Measurements from ENCODE around the gene ZNF92. TPM values are rescaled to one million over a fixed set of nuclear protein-coding genes. Genes with fewer than 3 reads are reported as not detected.
"Not testable (repeated sequence)": the region's sequence is repeated elsewhere in the genome, so short reads cannot be mapped to it uniquely, and the experiment has no call there.

ZNF92 gene
- total RNA-seq, 1 experiment from 2014 or later, result 4.1 TPM

DNA sequence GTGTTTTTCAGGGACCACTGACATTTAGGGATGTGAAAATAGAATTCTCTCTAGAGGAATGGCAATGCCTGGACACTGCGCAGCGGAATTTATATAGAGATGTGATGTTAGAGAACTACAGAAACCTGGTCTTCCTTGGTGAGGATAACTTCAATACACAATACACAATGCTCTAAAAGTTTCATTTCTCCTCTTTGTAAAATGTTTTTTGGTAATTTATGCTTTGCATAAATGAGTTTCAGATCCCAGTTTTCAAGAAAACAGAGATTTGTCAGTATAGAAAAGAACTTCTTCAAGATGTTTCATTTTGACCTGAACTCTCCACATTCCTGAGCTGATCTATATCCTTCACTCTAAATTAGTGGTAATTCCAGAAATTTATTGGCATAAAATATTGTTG, 14.2 kb downstream of the ZNF92 start:
- Histone ChIP-seq H4K20me1 (ENCODE audit: insufficient read depth) (no peaks in the 10 kb centered on the region), H3F3A (ENCODE audit: insufficient read depth, low read depth) (no peaks in the 10 kb centered on the region), H2AFZ (no peak overlapping the region), H3K9me2 (ENCODE audit: insufficient read depth) (no peaks in the 10 kb centered on the region), H3K36me3 (ENCODE audit: low read depth) (peaks cover 6% of the 10 kb centered on the region; the same call in 1 of the 2 replicates), H3K27me3 (ENCODE audit: insufficient read depth, low read depth) (no peaks in the 10 kb centered on the region), H3K4me2 (no peak overlapping the region), H3K27ac (no peak overlapping the region), H3K4me3 (no peak overlapping the region), H3K4me1 (replicated peaks; ENCODE audit: insufficient read depth) (no peaks in the 10 kb centered on the region), H3K79me2 (ENCODE audit: low read depth) (peaks cover 34% of the 10 kb centered on the region), H3K9me3 (ENCODE audit: insufficient read depth, low read depth) (no peaks in the 10 kb centered on the region)
- no peak for DNase-seq
- ChIA-PET CTCF (no interaction called here), POLR2A (ENCODE audit: unreplicated experiment) (no interaction called here)
- TF ChIP-seq, protein P1, sequence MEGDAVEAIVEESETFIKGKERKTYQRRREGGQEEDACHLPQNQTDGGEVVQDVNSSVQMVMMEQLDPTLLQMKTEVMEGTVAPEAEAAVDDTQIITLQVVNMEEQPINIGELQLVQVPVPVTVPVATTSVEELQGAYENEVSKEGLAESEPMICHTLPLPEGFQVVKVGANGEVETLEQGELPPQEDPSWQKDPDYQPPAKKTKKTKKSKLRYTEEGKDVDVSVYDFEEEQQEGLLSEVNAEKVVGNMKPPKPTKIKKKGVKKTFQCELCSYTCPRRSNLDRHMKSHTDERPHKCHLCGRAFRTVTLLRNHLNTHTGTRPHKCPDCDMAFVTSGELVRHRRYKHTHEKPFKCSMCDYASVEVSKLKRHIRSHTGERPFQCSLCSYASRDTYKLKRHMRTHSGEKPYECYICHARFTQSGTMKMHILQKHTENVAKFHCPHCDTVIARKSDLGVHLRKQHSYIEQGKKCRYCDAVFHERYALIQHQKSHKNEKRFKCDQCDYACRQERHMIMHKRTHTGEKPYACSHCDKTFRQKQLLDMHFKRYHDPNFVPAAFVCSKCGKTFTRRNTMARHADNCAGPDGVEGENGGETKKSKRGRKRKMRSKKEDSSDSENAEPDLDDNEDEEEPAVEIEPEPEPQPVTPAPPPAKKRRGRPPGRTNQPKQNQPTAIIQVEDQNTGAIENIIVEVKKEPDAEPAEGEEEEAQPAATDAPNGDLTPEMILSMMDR (conservative IDR thresholded peaks at IDR 0.05), result no peak
- TF ChIP-seq EZH2 (IDR thresholded peaks at IDR 0.05; ENCODE audit: low read depth), result no peak
- BruUV-seq (replicated peaks), result no TSS peak
- intact Hi-C loops (cut with micrococcal nuclease; ENCODE audit: unreplicated experiment), result no loop called here

DNA sequence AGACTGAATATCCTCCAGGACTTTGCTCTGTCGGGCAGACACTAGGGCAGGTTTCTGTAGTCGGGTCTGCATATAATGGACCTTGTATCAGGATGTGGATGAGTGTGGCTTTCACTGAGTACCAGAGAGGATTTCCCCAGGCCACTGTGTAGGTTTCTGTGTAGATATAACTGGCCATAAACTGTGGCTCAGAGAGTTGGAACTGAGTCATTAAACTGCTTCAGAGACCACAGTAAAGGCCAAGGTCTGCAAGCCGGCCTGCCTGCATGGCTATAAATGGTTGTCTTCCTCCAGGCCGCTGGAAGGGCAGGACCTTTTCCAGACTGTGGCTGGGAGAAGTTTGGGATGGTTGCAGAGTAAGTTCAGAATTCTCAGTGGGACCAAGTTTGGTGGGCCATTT, 16.9 kb downstream of the ZNF92 start:
- Histone ChIP-seq H4K20me1 (ENCODE audit: insufficient read depth) (no peaks in the 10 kb centered on the region), H3K36me3 (ENCODE audit: low read depth) (peaks cover 9% of the 10 kb centered on the region), H3K27ac (no peak overlapping the region), H3F3A (ENCODE audit: insufficient read depth, low read depth) (no peaks in the 10 kb centered on the region), H3K4me2 (no peak overlapping the region), H3K79me2 (ENCODE audit: low read depth) (peaks cover 7% of the 10 kb centered on the region), H2AFZ (no peak overlapping the region), H3K9me2 (ENCODE audit: insufficient read depth) (no peaks in the 10 kb centered on the region), H3K4me1 (replicated peaks; ENCODE audit: insufficient read depth) (no peaks in the 10 kb centered on the region), H3K27me3 (ENCODE audit: insufficient read depth, low read depth) (no peaks in the 10 kb centered on the region), H3K9me3 (ENCODE audit: insufficient read depth, low read depth) (no peaks in the 10 kb centered on the region), H3K4me3 (no peak overlapping the region)
- no peak for TF ChIP-seq EZH2 (IDR thresholded peaks at IDR 0.05; ENCODE audit: low read depth)
- TF ChIP-seq, protein P1 (conservative IDR thresholded peaks at IDR 0.05), result no peak
- no TSS peak for BruUV-seq (replicated peaks)
- intact Hi-C loops (cut with micrococcal nuclease; ENCODE audit: unreplicated experiment), result no loop called here
- DNase-seq, result no peak
- ChIA-PET POLR2A (ENCODE audit: unreplicated experiment) (no interaction called here), CTCF (no interaction called here)

DNA sequence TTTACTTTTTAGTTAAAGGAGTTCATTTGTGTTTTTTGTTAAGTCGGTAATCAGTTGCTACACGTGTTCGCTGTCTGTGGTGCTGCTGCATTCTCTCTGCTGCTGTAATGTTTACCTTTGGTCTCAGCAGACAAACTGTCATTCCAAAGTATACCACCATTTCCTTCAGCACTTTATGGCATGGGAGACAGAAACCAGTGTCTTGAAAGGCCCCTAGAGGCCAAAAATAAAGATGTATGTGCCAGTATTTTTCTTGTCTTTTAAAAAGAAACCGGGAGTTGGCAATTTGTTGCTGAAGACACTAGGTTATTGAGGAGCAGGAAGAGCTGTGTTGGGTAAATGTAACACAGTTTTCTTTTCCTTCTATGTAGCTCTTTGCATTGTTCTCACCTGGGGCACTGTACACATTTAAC, 24.1 kb downstream of the ZNF92 start:
- Histone ChIP-seq H3K9me3 (ENCODE audit: insufficient read depth, low read depth) (peaks cover 25% of the 10 kb centered on the region), H3K27me3 (ENCODE audit: insufficient read depth, low read depth) (no peaks in the 10 kb centered on the region), H3K4me1 (replicated peaks; ENCODE audit: insufficient read depth) (no peaks in the 10 kb centered on the region), H3K27ac (no peak overlapping the region), H3F3A (ENCODE audit: insufficient read depth, low read depth) (no peaks in the 10 kb centered on the region), H3K36me3 (ENCODE audit: low read depth) (peaks cover 37% of the 10 kb centered on the region), H3K79me2 (ENCODE audit: low read depth) (no peaks in the 10 kb centered on the region; the same call in 1 of the 2 replicates), H3K9me2 (ENCODE audit: insufficient read depth) (no peaks in the 10 kb centered on the region), H2AFZ (no peak overlapping the region), H3K4me3 (no peak overlapping the region), H4K20me1 (ENCODE audit: insufficient read depth) (no peaks in the 10 kb centered on the region), H3K4me2 (no peak overlapping the region)
- TF ChIP-seq, protein P1 (conservative IDR thresholded peaks at IDR 0.05), result no peak
- TF ChIP-seq EZH2 (IDR thresholded peaks at IDR 0.05; ENCODE audit: low read depth), result no peak
- intact Hi-C loops (cut with micrococcal nuclease; ENCODE audit: unreplicated experiment), result no loop called here
- BruUV-seq (replicated peaks), result no TSS peak
- POLR2A ChIA-PET (ENCODE audit: unreplicated experiment), result no interaction called here
- DNase-seq, result no peak
- CTCF ChIA-PET, result no interaction called here

DNA sequence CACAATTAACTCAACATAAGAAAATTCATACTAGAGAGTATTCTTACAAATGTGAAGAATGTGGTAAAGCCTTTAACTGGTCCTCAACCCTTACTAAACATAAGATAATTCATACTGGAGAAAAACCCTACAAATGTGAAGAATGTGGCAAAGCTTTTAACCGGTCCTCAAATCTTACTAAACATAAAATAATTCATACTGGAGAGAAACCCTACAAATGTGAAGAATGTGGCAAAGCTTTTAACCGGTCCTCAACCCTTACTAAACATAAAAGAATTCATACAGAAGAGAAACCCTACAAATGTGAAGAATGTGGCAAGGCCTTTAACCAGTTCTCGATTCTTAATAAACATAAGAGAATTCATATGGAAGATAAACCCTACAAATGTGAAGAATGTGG, 25.0 kb downstream of the ZNF92 start:
- DNase-seq; H3K27ac ChIP-seq; H3K4me2 ChIP-seq; H3K9me2 ChIP-seq (ENCODE audit: insufficient read depth); H3F3A ChIP-seq (ENCODE audit: insufficient read depth, low read depth); intact Hi-C loops (cut with micrococcal nuclease; ENCODE audit: unreplicated experiment); H3K4me1 ChIP-seq (replicated peaks; ENCODE audit: insufficient read depth); H4K20me1 ChIP-seq (ENCODE audit: insufficient read depth); CTCF ChIA-PET; POLR2A ChIA-PET (ENCODE audit: unreplicated experiment); H3K79me2 ChIP-seq (ENCODE audit: low read depth); H2AFZ ChIP-seq; BruUV-seq (replicated peaks); H3K27me3 ChIP-seq (ENCODE audit: insufficient read depth, low read depth); H3K4me3 ChIP-seq: not testable (repeated sequence)
- peaks cover 25% of the 10 kb centered on the region for H3K9me3 ChIP-seq (ENCODE audit: insufficient read depth, low read depth)
- H3K36me3 ChIP-seq (ENCODE audit: low read depth), result peaks cover 33% of the 10 kb centered on the region

DNA sequence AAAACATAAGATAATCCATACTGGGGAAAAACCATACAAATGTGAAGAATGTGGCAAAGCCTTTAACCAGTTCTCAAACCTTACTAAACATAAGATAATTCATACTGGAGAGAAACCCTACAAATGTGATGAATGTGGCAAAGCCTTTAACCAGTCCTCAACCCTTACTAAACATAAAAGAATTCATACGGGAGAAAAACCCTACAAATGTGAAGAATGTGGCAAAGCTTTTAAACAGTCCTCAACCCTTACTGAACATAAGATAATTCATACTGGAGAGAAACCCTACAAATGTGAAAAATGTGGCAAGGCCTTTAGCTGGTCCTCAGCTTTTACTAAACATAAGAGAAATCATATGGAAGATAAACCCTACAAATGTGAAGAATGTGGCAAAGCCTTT, 25.4 kb downstream of the ZNF92 start:
- H3K9me2 ChIP-seq (ENCODE audit: insufficient read depth); BruUV-seq (replicated peaks); H3K4me3 ChIP-seq; CTCF ChIA-PET; H2AFZ ChIP-seq; DNase-seq; H3K27ac ChIP-seq; intact Hi-C loops (cut with micrococcal nuclease; ENCODE audit: unreplicated experiment); H3K79me2 ChIP-seq (ENCODE audit: low read depth); POLR2A ChIA-PET (ENCODE audit: unreplicated experiment); H3F3A ChIP-seq (ENCODE audit: insufficient read depth, low read depth); H4K20me1 ChIP-seq (ENCODE audit: insufficient read depth); H3K4me1 ChIP-seq (replicated peaks; ENCODE audit: insufficient read depth); H3K4me2 ChIP-seq; H3K27me3 ChIP-seq (ENCODE audit: insufficient read depth, low read depth): not testable (repeated sequence)
- H3K36me3 ChIP-seq (ENCODE audit: low read depth), result peaks cover 33% of the 10 kb centered on the region
- H3K9me3 ChIP-seq (ENCODE audit: insufficient read depth, low read depth), result peaks cover 28% of the 10 kb centered on the region

Data from PC-9 (cell line).